GM21717 (cell line): Measurements from ENCODE around the gene DPP6.
"Not testable (repeated sequence)": the region's sequence is repeated elsewhere in the genome, so short reads cannot be mapped to it uniquely, and the experiment has no call there.

Source experiments
- ATAC-seq: cut with Tn5 transposase; IDR thresholded peaks from one replicate; pipeline ENCODE4 v1.9.1; 2021; ENCODE audit warnings: mild to moderate bottlenecking, moderate library complexity; ENCODE audit not compliant: unreplicated experiment

DPP6 gene

GRCh38 chr7:154646126-154647013 lies 594.2 kb downstream of the DPP6 start:
- ATAC-seq, result no peak

DNA sequence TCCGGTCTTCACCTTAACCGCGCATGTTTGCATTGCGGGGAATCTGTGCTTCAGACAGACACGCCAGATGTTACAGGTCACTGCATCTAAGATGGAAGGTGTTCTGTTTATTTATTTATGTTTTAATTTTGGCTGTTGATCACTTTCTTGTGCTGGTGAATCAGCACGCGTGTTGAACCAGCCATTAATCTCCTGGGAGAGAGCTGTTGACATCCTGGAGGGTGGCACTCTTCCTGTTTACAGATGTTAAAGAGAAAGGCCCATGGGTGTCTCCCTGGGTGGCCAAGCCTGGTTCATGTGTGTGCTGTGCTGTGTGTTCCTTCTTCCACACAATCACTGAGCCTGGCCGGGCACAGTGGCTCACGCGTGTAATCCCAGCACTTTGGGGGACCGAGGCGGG lies 595.4 kb downstream of the DPP6 start:
- ATAC-seq, result no peak

GRCh38 chr7:154649015-154649414 lies 596.8 kb downstream of the DPP6 start:
- no peak for ATAC-seq

- ATAC-seq, result no peak
Measured at GRCh38 chr7:154649434-154649833, 597.2 kb downstream of the DPP6 start.

- no peak for ATAC-seq
Measured at GRCh38 chr7:154650275-154650674, 598.1 kb downstream of the DPP6 start.

DNA sequence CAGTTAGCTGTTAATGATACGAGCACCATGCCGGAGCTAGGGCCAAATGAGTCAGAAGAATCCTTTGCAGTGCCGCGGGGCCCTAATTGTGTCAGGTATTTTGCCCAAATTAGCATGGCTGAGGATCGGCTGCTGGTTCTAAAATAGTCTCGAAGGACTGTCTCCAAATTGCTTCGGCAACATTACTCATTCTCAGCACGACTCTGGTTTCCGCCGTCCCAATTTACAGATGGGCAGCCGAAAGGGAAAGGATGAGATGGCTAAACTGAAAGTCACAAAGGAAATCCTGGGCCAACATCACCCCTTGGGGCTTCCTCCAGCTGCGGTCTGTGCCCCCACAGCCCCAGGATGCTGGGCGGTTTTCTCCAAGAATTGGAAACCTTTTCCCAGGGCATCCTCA lies 599.3 kb downstream of the DPP6 start:
- no peak for ATAC-seq

DNA sequence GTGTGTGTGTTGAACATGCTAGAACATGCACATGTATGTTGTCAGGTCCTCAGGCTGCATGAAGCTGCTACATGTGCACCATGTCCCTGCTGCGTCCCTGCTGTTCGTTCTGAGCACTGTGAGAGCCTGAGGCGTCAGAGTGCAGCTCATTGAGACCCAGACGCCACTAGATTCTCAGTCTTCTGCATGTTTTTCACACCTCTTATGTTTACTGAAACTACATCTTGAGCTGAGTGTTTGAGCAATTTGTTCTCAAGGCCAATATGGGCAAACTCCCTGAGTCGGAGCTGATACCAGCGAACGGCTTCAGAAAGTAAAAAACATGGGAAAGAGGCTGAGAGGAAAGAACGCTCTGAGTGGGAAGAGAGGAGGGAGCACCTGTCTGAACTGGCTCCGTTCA lies 600.4 kb downstream of the DPP6 start:
- no peak for ATAC-seq

DNA sequence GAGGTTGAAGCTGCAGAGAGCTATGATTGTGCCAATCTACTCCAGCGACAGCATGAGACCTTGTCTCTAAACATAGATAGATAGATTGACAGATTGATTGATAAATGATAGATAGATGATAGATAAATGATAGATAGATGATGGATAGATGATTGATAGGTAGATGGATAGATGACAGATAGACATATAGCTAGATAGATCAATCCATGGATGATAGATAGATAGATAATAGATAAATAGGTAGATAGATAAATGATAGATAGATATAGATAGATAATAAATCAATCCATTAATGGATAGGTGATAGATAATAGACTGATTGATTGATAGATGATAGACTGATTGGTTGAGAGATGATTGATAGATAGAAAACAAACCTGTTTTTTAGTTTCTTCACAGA lies 601.1 kb downstream of the DPP6 start:
- no peak for ATAC-seq

DNA sequence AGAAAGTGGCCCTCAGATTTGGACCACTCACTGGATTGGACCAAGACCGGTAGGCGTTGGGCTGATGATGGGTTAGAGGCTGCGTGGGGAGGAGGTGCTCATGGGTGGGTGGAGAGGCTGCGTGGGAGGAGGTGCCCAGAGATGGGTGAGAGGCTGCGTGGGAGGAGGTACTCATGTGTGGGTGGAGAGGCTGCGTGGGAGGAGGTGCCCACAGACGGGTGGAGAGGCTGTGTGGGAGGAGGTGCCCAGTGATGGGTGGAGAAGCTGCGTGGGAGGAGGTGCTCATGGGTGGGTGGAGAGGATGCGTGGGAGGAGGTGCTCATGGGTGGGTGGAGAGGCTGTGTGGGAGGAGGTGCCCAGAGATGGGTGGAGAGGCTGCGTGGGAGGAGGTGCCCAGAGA lies 604.4 kb downstream of the DPP6 start:
- ATAC-seq, result no peak

- no peak for ATAC-seq
Measured at GRCh38 chr7:154666768-154667167, 614.6 kb downstream of the DPP6 start.

- ATAC-seq, result no peak
Measured at GRCh38 chr7:154672659-154673415, 620.6 kb downstream of the DPP6 start.

GRCh38 chr7:154674191-154674590 lies 622.0 kb downstream of the DPP6 start:
- ATAC-seq, result no peak

GRCh38 chr7:154675560-154675959 lies 623.4 kb downstream of the DPP6 start:
- ATAC-seq, result no peak

GRCh38 chr7:154676033-154676421 lies 623.8 kb downstream of the DPP6 start:
- ATAC-seq, result not testable (repeated sequence)

DNA sequence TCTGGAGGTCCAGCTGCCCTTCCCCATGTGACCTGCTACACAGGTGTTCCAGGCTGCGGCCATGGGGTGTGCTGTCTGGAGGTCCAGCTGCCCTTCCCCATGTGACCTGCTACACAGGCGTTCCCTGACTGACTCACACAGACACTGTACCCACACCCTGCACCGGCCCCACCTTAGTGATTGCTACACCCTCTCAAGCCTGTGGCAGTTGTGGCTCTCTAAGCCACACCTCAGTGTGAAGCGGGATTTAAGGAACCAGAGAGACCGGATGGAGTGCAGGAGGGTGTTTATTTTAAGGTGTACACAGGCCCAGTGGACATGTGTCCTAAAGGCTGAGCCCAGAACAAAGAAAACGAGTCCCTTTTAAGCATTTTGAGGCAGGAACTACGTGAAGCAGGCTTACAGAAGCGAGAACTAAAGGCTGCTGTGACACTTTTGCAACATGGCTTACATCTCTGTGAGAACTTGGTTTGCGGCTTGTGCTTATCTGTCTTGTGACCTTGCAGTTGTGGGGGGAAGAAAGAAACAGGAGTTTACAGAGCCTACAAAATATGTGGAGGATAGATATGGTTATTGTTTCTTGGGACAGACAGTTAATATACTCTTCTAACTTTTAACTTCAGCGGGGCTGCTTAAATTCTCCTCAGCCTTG lies 624.4 kb downstream of the DPP6 start:
- no peak for ATAC-seq

DNA sequence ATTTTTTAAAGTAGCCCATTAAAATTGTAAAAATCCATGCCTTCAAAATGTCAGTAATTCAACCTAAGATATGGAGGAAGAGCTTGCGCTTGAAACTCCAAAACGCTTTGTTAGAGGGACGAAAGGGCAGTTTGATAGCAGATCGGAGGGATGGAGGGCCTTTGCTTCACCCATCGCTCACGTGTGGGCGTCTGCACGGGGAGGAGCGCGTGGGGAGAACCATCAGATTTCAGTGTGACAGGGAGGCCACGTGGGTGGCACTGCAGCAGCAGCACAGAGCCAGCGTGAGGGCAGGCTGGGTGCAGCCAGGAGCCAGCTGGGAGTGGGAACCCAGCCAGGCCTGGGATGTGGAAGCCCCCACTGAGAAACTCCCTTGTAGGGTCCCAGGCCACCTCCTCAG lies 625.3 kb downstream of the DPP6 start:
- no peak for ATAC-seq

GRCh38 chr7:154678001-154678550 lies 625.9 kb downstream of the DPP6 start:
- not testable (repeated sequence) for ATAC-seq

DNA sequence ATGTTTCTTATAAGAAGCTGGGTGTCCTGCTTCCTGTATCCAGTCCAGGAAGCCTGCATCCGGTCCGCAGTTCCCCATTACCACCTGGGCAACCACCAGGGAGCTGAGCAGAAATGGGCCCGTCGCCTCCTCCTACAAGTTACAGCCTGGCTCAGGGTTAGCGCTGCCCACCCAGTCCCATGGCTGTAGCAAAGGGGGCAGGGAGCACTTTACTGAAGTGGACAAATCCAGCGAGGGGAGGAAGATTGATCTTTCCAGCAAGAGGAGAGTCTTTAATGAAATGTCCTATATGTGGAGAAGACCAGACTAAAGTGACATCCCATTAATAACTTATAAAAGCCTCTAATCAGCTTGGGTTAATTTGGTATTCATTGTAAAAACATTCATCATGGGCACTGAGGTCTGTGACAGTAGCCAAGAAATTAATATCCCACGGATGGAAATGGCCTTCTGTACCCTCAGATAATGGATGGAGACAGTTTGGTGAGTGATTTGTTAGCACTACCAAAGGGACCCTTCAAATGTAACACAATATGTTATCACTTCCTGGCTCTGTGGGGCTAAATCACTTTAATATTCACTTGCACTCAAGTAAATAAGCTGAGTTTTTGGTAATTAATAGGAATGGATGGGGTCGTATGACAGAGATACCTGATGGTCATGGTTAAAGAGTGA lies 627.3 kb downstream of the DPP6 start:
- no peak for ATAC-seq

DNA sequence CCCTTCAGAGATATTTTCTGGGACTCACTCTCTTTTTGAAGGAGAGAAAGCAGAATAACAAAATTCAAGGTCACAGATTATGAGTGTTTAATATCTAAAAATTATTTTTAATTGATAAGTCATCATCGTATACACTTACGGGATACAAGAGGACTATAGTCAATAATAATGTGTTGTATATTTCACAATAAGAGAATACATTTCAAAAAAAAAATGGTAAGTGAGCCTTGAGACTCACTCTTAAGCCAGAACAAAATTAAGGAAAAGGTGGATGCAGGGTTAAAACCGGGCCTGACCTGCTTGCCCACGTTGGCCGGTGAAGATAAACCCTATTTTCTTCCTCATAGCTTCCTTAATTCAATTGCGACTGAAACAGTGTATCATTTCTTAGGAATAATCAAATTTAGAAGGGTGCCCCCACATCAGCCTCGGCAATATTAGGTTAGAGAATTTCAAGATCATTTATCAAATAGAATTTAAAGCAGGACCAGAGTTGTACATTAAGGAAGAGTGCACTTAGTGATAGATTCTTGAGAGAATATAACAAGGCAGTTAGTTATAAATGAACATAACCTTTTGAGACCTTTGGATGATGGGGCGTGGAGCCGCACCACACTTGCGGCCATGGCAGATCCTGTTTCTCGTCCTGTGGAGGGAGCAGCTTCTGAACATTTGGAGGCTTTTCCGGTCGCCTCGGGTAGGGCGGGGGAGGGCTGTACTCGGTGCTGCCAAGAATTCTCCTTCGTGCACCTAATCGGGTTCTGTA lies 628.9 kb downstream of the DPP6 start:
- ATAC-seq, result no peak

GRCh38 chr7:154682003-154682402 lies 629.8 kb downstream of the DPP6 start:
- ATAC-seq, result no peak
